ENCODE data around the gene ACTN4. TPM values are rescaled to one million over a fixed set of nuclear protein-coding genes. Genes with fewer than 3 reads are reported as not detected.

ACTN4 gene
- total RNA-seq, 1 experiment from 2014 or later, result 506 TPM

DNA sequence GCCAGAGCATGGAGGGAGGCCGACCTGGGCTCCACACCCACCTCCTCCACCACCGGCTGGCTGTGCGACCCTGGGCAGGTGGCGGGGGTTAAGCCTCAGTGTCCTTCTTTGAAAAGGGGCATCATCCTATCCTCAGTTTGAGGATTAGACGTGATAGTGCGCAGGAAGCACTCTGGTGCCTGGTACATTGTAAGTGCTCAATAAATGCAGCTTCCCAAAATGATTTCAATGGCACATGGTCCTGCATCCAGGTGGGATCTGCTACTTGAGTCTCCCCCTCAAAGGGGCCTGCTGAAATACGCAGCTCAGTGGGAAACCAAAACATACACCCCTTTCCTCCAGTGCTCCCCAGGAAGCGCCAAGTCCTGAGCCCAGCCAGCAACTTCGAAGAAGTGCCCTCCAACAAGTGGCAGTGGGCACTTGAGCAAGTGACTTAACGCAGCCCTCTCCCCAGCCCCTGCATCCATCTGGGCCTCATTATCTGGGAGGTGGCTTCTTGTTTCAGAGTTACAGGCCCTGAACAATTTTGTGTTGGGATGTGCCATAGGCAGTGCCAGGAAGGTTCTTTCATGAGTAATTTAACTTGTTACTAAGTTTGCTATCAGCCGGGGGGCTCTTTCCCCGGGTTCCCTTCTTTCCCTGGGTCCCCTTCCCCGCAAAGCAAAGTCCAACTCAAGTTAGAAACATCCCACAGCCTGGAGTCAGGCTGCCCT, 17.9 kb downstream of the ACTN4 start:
- H3K4me3 Mint-ChIP-seq, result peak overlapping the region; percentile 34
- peaks cover 98% of the 10 kb centered on the region for H3K4me1 Mint-ChIP-seq
- POLR2A ChIA-PET, result interaction anchor here (0.5 to 3.8 kb wide), 6 partner anchors 11 to 31 kb away, joined by 3 to 44 read pairs (median 12); partner anchors contain the start of gene ACTN4
- no peaks in the 10 kb centered on the region for H3K27me3 Mint-ChIP-seq (ENCODE audit: low read depth)
- no peak for ATAC-seq
- peak overlapping the region; percentile 100 for H3K27ac Mint-ChIP-seq
- H3K9me3 Mint-ChIP-seq, result no peaks in the 10 kb centered on the region
- no peak for DNase-seq (ENCODE audit: low spot score)
- CTCF ChIA-PET, result interaction anchor here (1.0 to 4.7 kb wide), 6 partner anchors 18 to 263 kb away, joined by 3 to 21 read pairs (median 4); partner anchors contain the start of genes ACTN4 and FAM98C
- peaks cover 7% of the 10 kb centered on the region; the same call in 1 of the 2 replicates for H3K36me3 Mint-ChIP-seq
- no peak for TF ChIP-seq ZBTB21 (CRISPR knock-in tag; IDR thresholded peaks at IDR 0.05; ENCODE audit: borderline replicate concordance)
- no peak for TF ChIP-seq NR3C1 (CRISPR knock-in tag; conservative IDR thresholded peaks at IDR 0.05; ENCODE audit: low read depth)
- TF ChIP-seq PRRX2 (CRISPR knock-in tag; IDR thresholded peaks at IDR 0.05), result 0 out of 2 replicates have a peak, but pooled peaks have one; percentile 67
- 0 out of 2 replicates have a peak, but pooled peaks have one; percentile 26 for TF ChIP-seq FOXP1 (CRISPR knock-in tag; IDR thresholded peaks at IDR 0.05; ENCODE audit: borderline replicate concordance)

- peaks cover 96% of the 10 kb centered on the region for H3K4me1 Mint-ChIP-seq
- POLR2A ChIA-PET, result interaction anchor here (0.5 to 3.8 kb wide), 9 partner anchors 10 to 53 kb away, joined by 3 to 44 read pairs (median 3); partner anchors contain the start of gene ACTN4
- H3K4me3 Mint-ChIP-seq, result peak overlapping the region; percentile 34
- no peaks in the 10 kb centered on the region for H3K9me3 Mint-ChIP-seq
- peaks cover 4% of the 10 kb centered on the region; the same call in 1 of the 2 replicates for H3K36me3 Mint-ChIP-seq
- peak; percentile 77 for ATAC-seq
- DNase-seq (ENCODE audit: low spot score), result peak; percentile 80
- CTCF ChIA-PET, result interaction anchor here (1.3 to 3.6 kb wide), 5 partner anchors 20 to 264 kb away, joined by 3 to 20 read pairs (median 6); partner anchors contain the start of genes MRPS12 and SARS2
- peak overlapping the region; percentile 100 for H3K27ac Mint-ChIP-seq
- H3K27me3 Mint-ChIP-seq (ENCODE audit: low read depth), result no peaks in the 10 kb centered on the region
- TF ChIP-seq ZNF317 (CRISPR knock-in tag; IDR thresholded peaks at IDR 0.05; ENCODE audit: borderline replicate concordance, low read depth), result no peak
- TF ChIP-seq GRHL2 (CRISPR knock-in tag; IDR thresholded peaks at IDR 0.05; ENCODE audit: insufficient replicate concordance, severe bottlenecking), result no peak
- TF ChIP-seq, protein P1, sequence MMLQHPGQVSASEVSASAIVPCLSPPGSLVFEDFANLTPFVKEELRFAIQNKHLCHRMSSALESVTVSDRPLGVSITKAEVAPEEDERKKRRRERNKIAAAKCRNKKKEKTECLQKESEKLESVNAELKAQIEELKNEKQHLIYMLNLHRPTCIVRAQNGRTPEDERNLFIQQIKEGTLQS (CRISPR knock-in tag; conservative IDR thresholded peaks at IDR 0.05), result no peak
- peak; percentile 100 for TF ChIP-seq ETV6 (CRISPR knock-in tag; IDR thresholded peaks at IDR 0.05)
- TF ChIP-seq SMAD4 (CRISPR knock-in tag; IDR thresholded peaks at IDR 0.05), result no peak
- TF ChIP-seq HMGA2 (CRISPR knock-in tag; IDR thresholded peaks at IDR 0.05), result no peak
- TF ChIP-seq ZNF263 (CRISPR knock-in tag; IDR thresholded peaks at IDR 0.05; ENCODE audit: low read depth), result no peak
- TF ChIP-seq, protein P2, sequence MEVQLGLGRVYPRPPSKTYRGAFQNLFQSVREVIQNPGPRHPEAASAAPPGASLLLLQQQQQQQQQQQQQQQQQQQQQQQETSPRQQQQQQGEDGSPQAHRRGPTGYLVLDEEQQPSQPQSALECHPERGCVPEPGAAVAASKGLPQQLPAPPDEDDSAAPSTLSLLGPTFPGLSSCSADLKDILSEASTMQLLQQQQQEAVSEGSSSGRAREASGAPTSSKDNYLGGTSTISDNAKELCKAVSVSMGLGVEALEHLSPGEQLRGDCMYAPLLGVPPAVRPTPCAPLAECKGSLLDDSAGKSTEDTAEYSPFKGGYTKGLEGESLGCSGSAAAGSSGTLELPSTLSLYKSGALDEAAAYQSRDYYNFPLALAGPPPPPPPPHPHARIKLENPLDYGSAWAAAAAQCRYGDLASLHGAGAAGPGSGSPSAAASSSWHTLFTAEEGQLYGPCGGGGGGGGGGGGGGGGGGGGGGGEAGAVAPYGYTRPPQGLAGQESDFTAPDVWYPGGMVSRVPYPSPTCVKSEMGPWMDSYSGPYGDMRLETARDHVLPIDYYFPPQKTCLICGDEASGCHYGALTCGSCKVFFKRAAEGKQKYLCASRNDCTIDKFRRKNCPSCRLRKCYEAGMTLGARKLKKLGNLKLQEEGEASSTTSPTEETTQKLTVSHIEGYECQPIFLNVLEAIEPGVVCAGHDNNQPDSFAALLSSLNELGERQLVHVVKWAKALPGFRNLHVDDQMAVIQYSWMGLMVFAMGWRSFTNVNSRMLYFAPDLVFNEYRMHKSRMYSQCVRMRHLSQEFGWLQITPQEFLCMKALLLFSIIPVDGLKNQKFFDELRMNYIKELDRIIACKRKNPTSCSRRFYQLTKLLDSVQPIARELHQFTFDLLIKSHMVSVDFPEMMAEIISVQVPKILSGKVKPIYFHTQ (CRISPR knock-in tag; IDR thresholded peaks at IDR 0.05), result no peak
- 0 out of 2 replicates have a peak, but pooled peaks have one; percentile 37 for TF ChIP-seq EMX1 (CRISPR knock-in tag; IDR thresholded peaks at IDR 0.05)
- TF ChIP-seq FOXP4 (CRISPR knock-in tag; IDR thresholded peaks at IDR 0.05), result peak; percentile 66; the same call in 1 of the 2 replicates
- TF ChIP-seq ZNF121 (CRISPR knock-in tag; IDR thresholded peaks at IDR 0.05), result no peak
- no peak for TF ChIP-seq NFYB (CRISPR knock-in tag; conservative IDR thresholded peaks at IDR 0.05; ENCODE audit: low read depth)
- no peak for TF ChIP-seq ELF4 (CRISPR knock-in tag; IDR thresholded peaks at IDR 0.05; ENCODE audit: low read depth)
- no peak; the same call in 1 of the 2 replicates for TF ChIP-seq ARID4B (CRISPR knock-in tag; IDR thresholded peaks at IDR 0.05; ENCODE audit: borderline replicate concordance)
- no peak for TF ChIP-seq IRF2 (CRISPR knock-in tag; IDR thresholded peaks at IDR 0.05; ENCODE audit: borderline replicate concordance, low read depth)
Measured at GRCh38 chr19:38665950-38666662, 18.7 kb downstream of the ACTN4 start.
